Karpas-422 (cell line): ENCODE data around the gene RAPGEF2. TPM values are rescaled to one million over a fixed set of nuclear protein-coding genes. Genes with fewer than 3 reads are reported as not detected.

Experiments
- DNase-seq: peaks from one replicate; pipeline ENCODE4 v3.0.0-alpha.2; 2015
- H2AFZ ChIP-seq: fragments of 200-600 bp; sonication (generic); 2 replicates; pipeline ENCODE4 v1.6.1; 2014; ENCODE audit warnings: antibody characterized with exemption, low read length, mixed read lengths
- H3K27ac ChIP-seq: fragments of 200-600 bp; sonication (generic); 2 replicates; pipeline ENCODE4 v1.5.1; 2014; ENCODE audit warnings: mild to moderate bottlenecking, low read length, moderate library complexity
- H3K27me3 ChIP-seq: fragments of 200-600 bp; sonication (generic); 2 replicates; pipeline ENCODE4 v1.6.1; 2014; ENCODE audit warnings: low read length, mixed read lengths
- H3K36me3 ChIP-seq: fragments of 200-600 bp; sonication (generic); 2 replicates; pipeline ENCODE4 v1.6.1; 2014; ENCODE audit warnings: low read length, mixed read lengths; ENCODE audit not compliant: insufficient read depth
- H3K4me1 ChIP-seq: fragments of 200-600 bp; sonication (generic); 2 replicates; pipeline ENCODE4 v1.6.1; 2014; ENCODE audit warnings: mild to moderate bottlenecking, low read length, mixed read lengths
- H3K4me2 ChIP-seq: fragments of 200-600 bp; sonication (generic); 2 replicates; pipeline ENCODE4 v1.6.1; 2014; ENCODE audit warnings: low read length, low read depth, mild to moderate bottlenecking; ENCODE audit not compliant: poor library complexity, severe bottlenecking
- H3K4me3 ChIP-seq: fragments of 200-600 bp; sonication (generic); 2 replicates; pipeline ENCODE4 v1.5.1; 2014; ENCODE audit warnings: mild to moderate bottlenecking, antibody characterized with exemption, low read length, mixed read lengths
- H3K79me2 ChIP-seq: fragments of 200-600 bp; sonication (generic); 2 replicates; pipeline ENCODE4 v1.6.1; 2014; ENCODE audit warnings: mild to moderate bottlenecking, low read length, mixed read lengths
- H3K9ac ChIP-seq: fragments of 200-600 bp; sonication (generic); 2 replicates; pipeline ENCODE4 v1.6.0; 2014; ENCODE audit warnings: low read length
- H3K9me2 ChIP-seq: fragments of 200-600 bp; sonication (generic), shearing (Covaris generic); replicated peaks from 2 replicates; pipeline ENCODE4 v1.6.0; 2014; ENCODE audit warnings: mild to moderate bottlenecking, low read length, moderate library complexity; ENCODE audit not compliant: insufficient read depth
- H3K9me3 ChIP-seq: fragments of 300-700, 200-600 bp; sonication (generic); 2 replicates; pipeline ENCODE4 v1.6.1; 2014; ENCODE audit warnings: low read length, mixed read lengths
- H4K20me1 ChIP-seq: fragments of 200-600 bp; sonication (generic); 2 replicates; pipeline ENCODE4 v1.6.1; 2014; ENCODE audit warnings: mild to moderate bottlenecking, antibody characterized with exemption, low read length, low read depth; ENCODE audit not compliant: insufficient read depth
- total RNA-seq: library from RNA; depleted of rRNA; stranded (reverse); fragments of >200 nt; shearing (Covaris generic); gene quantifications from 2 replicates; pipeline ENCODE4 v1.2.3, GENCODE V29; 2014; ENCODE audit warnings: low replicate concordance

Gene RAPGEF2
- total RNA-seq, 1 experiment from 2014 or later = 5.4 TPM

- no peak overlapping the region for H2AFZ ChIP-seq
- no peak overlapping the region for H3K4me2 ChIP-seq
- no peaks in the 10 kb centered on the region for H3K27me3 ChIP-seq
- no peak overlapping the region for H3K9ac ChIP-seq
- DNase-seq = no peak
- H3K4me3 ChIP-seq = no peak overlapping the region
- H3K27ac ChIP-seq = no peak overlapping the region
- no peaks in the 10 kb centered on the region for H4K20me1 ChIP-seq
- H3K79me2 ChIP-seq = no peaks in the 10 kb centered on the region
- no peaks in the 10 kb centered on the region for H3K36me3 ChIP-seq
- no peaks in the 10 kb centered on the region for H3K9me3 ChIP-seq
- no peaks in the 10 kb centered on the region for H3K4me1 ChIP-seq
- H3K9me2 ChIP-seq = no peaks in the 10 kb centered on the region
Observed at GRCh38 chr4:159289682-159290081, 186.8 kb downstream of the RAPGEF2 start.

- Histone ChIP-seq H3K9me2 (no peaks in the 10 kb centered on the region), H3K36me3 (no peaks in the 10 kb centered on the region), H2AFZ (no peak overlapping the region), H3K4me1 (no peaks in the 10 kb centered on the region), H3K4me2 (no peak overlapping the region), H4K20me1 (no peaks in the 10 kb centered on the region), H3K9ac (no peak overlapping the region), H3K27ac (no peak overlapping the region), H3K27me3 (no peaks in the 10 kb centered on the region), H3K4me3 (no peak overlapping the region), H3K79me2 (no peaks in the 10 kb centered on the region), H3K9me3 (no peaks in the 10 kb centered on the region)
- no peak for DNase-seq
Observed at GRCh38 chr4:159290321-159291030, 187.6 kb downstream of the RAPGEF2 start.

- Histone ChIP-seq H3K9me2 (no peaks in the 10 kb centered on the region), H3K27ac (no peak overlapping the region), H3K36me3 (no peaks in the 10 kb centered on the region), H2AFZ (no peak overlapping the region), H4K20me1 (no peaks in the 10 kb centered on the region), H3K4me2 (no peak overlapping the region), H3K27me3 (no peaks in the 10 kb centered on the region), H3K4me1 (no peaks in the 10 kb centered on the region), H3K4me3 (no peak overlapping the region), H3K79me2 (no peaks in the 10 kb centered on the region), H3K9me3 (no peaks in the 10 kb centered on the region), H3K9ac (no peak overlapping the region)
- no peak for DNase-seq
Observed at GRCh38 chr4:159291176-159291575, 188.3 kb downstream of the RAPGEF2 start.

- H3K4me1 ChIP-seq = no peaks in the 10 kb centered on the region
- no peak overlapping the region for H2AFZ ChIP-seq
- no peak overlapping the region for H3K9ac ChIP-seq
- no peak overlapping the region for H3K4me3 ChIP-seq
- no peaks in the 10 kb centered on the region for H3K9me3 ChIP-seq
- no peaks in the 10 kb centered on the region for H3K9me2 ChIP-seq
- no peak for DNase-seq
- H4K20me1 ChIP-seq = no peaks in the 10 kb centered on the region
- H3K27ac ChIP-seq = no peak overlapping the region
- H3K79me2 ChIP-seq = no peaks in the 10 kb centered on the region
- no peak overlapping the region for H3K4me2 ChIP-seq
- H3K36me3 ChIP-seq = no peaks in the 10 kb centered on the region
- H3K27me3 ChIP-seq = no peaks in the 10 kb centered on the region
Observed at GRCh38 chr4:159292137-159292896, 189.4 kb downstream of the RAPGEF2 start.

- Histone ChIP-seq H3K27me3 (no peaks in the 10 kb centered on the region), H3K36me3 (no peaks in the 10 kb centered on the region), H3K27ac (no peak overlapping the region), H3K4me2 (no peak overlapping the region), H3K79me2 (no peaks in the 10 kb centered on the region), H3K4me1 (no peaks in the 10 kb centered on the region), H2AFZ (no peak overlapping the region), H3K9ac (no peak overlapping the region), H3K9me2 (no peaks in the 10 kb centered on the region), H4K20me1 (no peaks in the 10 kb centered on the region), H3K9me3 (no peaks in the 10 kb centered on the region), H3K4me3 (no peak overlapping the region)
- no peak for DNase-seq
Observed at GRCh38 chr4:159293811-159294515, 191.1 kb downstream of the RAPGEF2 start.

- no peak overlapping the region for H3K4me3 ChIP-seq
- no peaks in the 10 kb centered on the region for H3K36me3 ChIP-seq
- no peaks in the 10 kb centered on the region for H3K4me1 ChIP-seq
- DNase-seq = no peak
- no peaks in the 10 kb centered on the region for H3K9me3 ChIP-seq
- H2AFZ ChIP-seq = no peak overlapping the region
- no peak overlapping the region for H3K9ac ChIP-seq
- H4K20me1 ChIP-seq = no peaks in the 10 kb centered on the region
- no peak overlapping the region for H3K27ac ChIP-seq
- no peaks in the 10 kb centered on the region for H3K79me2 ChIP-seq
- H3K27me3 ChIP-seq = no peaks in the 10 kb centered on the region
- no peak overlapping the region for H3K4me2 ChIP-seq
- H3K9me2 ChIP-seq = no peaks in the 10 kb centered on the region
Observed at GRCh38 chr4:159296061-159296460, 193.2 kb downstream of the RAPGEF2 start.

- Histone ChIP-seq H3K9ac (no peak overlapping the region), H3K9me2 (no peaks in the 10 kb centered on the region), H3K4me2 (no peak overlapping the region), H4K20me1 (no peaks in the 10 kb centered on the region), H2AFZ (no peak overlapping the region), H3K4me1 (no peaks in the 10 kb centered on the region), H3K27me3 (no peaks in the 10 kb centered on the region), H3K27ac (no peak overlapping the region), H3K4me3 (no peak overlapping the region), H3K79me2 (no peaks in the 10 kb centered on the region), H3K9me3 (no peaks in the 10 kb centered on the region), H3K36me3 (no peaks in the 10 kb centered on the region)
- no peak for DNase-seq
Observed at GRCh38 chr4:159297091-159297490, 194.2 kb downstream of the RAPGEF2 start.

GRCh38 chr4:159298502-159298901 is 195.6 kb downstream of the RAPGEF2 start:
- no peak overlapping the region for H3K4me2 ChIP-seq
- no peaks in the 10 kb centered on the region for H3K4me1 ChIP-seq
- H3K9me3 ChIP-seq = no peaks in the 10 kb centered on the region
- DNase-seq = no peak
- no peaks in the 10 kb centered on the region for H4K20me1 ChIP-seq
- no peak overlapping the region for H3K9ac ChIP-seq
- H2AFZ ChIP-seq = no peak overlapping the region
- H3K4me3 ChIP-seq = no peak overlapping the region
- H3K79me2 ChIP-seq = no peaks in the 10 kb centered on the region
- no peaks in the 10 kb centered on the region for H3K36me3 ChIP-seq
- H3K27ac ChIP-seq = no peak overlapping the region
- no peaks in the 10 kb centered on the region for H3K27me3 ChIP-seq
- H3K9me2 ChIP-seq = no peaks in the 10 kb centered on the region
